ENCODE measurements around the gene PLXDC2.

- TF ChIP-seq CTCF (IDR thresholded peaks at IDR 0.05) (no peak), EZH2 (IDR thresholded peaks at IDR 0.05; ENCODE audit: borderline replicate concordance, insufficient read depth, low read depth, low read length, poor library complexity, severe bottlenecking) (no peak)
These were observed 460.1 kb downstream of the PLXDC2 start for GRCh38 chr10:20276127-20276979.

All from B cell (primary cell).